ENCODE data around the gene QRFP.
"Not testable (repeated sequence)": the region's sequence is repeated elsewhere in the genome, so short reads cannot be mapped to it uniquely, and the experiment has no call there.

QRFP gene

GRCh38 chr9:130911254-130912049 lies 14.8 kb upstream of the QRFP start:
- TF ChIP-seq CTCF (IDR thresholded peaks at IDR 0.05; ENCODE audit: control insufficient read depth, extremely low read depth, insufficient read depth): no peak
- DNase-seq (ENCODE audit: low read depth): no peak
- no peak overlapping the region for H3K4me3 ChIP-seq (ENCODE audit: low read depth, low read length)

GRCh38 chr9:130910670-130911069 lies 14.1 kb upstream of the QRFP start:
- H3K4me3 ChIP-seq (ENCODE audit: low read depth, low read length); DNase-seq (ENCODE audit: low read depth): not testable (repeated sequence)

GRCh38 chr9:130910041-130910440 lies 13.4 kb upstream of the QRFP start:
- not testable (repeated sequence) for DNase-seq (ENCODE audit: low read depth); H3K4me3 ChIP-seq (ENCODE audit: low read depth, low read length)

GRCh38 chr9:130908878-130909355 lies 12.3 kb upstream of the QRFP start:
- no peak for TF ChIP-seq CTCF (IDR thresholded peaks at IDR 0.05; ENCODE audit: control insufficient read depth, extremely low read depth, insufficient read depth)
- DNase-seq (ENCODE audit: low read depth): no peak
- no peak overlapping the region for H3K4me3 ChIP-seq (ENCODE audit: low read depth, low read length)

GRCh38 chr9:130908146-130908877 lies 11.7 kb upstream of the QRFP start:
- no peak for TF ChIP-seq CTCF (IDR thresholded peaks at IDR 0.05; ENCODE audit: control insufficient read depth, extremely low read depth, insufficient read depth)
- no peak for DNase-seq (ENCODE audit: low read depth)
- H3K4me3 ChIP-seq (ENCODE audit: low read depth, low read length): no peak overlapping the region

GRCh38 chr9:130906735-130907416 lies 10.3 kb upstream of the QRFP start:
- H3K4me3 ChIP-seq (ENCODE audit: low read depth, low read length): no peak overlapping the region
- no peak for TF ChIP-seq CTCF (IDR thresholded peaks at IDR 0.05; ENCODE audit: control insufficient read depth, extremely low read depth, insufficient read depth)
- DNase-seq (ENCODE audit: low read depth): no peak

GRCh38 chr9:130905902-130906734 lies 9.5 kb upstream of the QRFP start:
- no peak overlapping the region for H3K4me3 ChIP-seq (ENCODE audit: low read depth, low read length)
- no peak for TF ChIP-seq CTCF (IDR thresholded peaks at IDR 0.05; ENCODE audit: control insufficient read depth, extremely low read depth, insufficient read depth)
- no peak for DNase-seq (ENCODE audit: low read depth)
